GM19025 (cell line): ENCODE measurements around the gene MYO9A.
"Not testable (repeated sequence)": the region's sequence is repeated elsewhere in the genome, so short reads cannot be mapped to it uniquely, and the experiment has no call there.

Experiments used
- ATAC-seq: cut with Tn5 transposase; IDR thresholded peaks from one replicate; pipeline ENCODE4 v1.9.1; 2021; ENCODE audit warnings: mild to moderate bottlenecking, low read depth, moderate library complexity; ENCODE audit not compliant: unreplicated experiment

The MYO9A gene

DNA sequence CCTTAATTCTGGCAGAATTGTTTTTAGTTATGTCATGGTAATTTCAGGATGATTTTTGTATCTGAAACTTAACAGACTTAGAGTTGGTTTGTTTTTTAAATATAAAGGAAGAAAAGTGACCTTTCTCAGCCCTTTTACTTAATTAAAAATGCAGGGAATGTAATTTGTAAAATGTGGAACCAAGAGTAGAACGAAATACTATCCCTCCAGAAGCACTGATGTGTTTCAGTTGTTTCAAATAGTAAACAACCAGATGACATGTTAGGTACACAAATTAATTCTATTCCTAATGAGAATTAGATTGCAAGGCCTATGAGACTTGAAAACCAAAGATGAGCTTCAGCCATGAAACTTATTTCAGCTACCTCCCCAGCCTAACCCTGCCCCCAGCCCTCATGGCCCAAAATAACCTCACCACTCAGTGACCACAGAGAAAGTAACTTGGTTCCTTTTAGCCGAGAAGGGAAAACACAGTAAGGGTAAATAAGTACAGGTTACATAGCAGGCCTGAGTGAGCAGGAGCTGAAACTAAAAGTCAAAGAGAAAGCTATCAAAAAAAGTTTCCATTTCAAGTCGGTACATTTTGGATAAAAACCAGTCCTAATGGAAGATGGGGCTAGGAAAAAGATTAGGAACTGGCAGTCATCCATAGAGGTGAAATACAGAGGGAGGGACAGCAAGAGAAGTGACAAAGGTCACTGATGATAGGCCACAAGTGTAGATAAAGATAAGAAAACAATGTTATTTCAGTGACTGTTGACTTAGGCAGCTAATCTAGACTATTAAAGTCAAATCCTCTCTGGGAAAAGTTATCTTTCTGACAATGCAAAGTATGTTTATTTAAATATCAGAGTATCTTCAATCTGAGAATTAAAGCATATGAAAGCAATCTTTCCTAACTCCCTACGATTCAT is 23.5 kb upstream of the MYO9A start:
- ATAC-seq = peak; percentile 100

DNA sequence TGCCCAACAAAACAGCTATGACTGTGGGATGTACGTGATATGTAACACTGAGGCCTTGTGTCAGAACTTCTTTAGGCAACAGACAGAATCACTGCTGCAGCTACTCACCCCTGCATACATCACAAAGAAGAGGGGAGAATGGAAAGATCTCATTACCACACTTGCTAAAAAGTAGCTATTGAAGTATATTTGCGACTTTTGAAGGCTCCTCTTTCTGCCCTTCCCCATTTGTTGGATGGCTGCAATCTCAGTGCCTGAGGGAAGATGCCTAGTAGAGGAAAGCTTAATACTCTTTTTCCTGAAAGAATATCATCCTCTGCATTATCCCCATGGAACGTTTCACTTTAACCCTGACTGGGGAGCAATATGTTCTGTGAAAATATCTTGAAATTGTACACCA is 22.1 kb upstream of the MYO9A start:
- ATAC-seq = no peak

DNA sequence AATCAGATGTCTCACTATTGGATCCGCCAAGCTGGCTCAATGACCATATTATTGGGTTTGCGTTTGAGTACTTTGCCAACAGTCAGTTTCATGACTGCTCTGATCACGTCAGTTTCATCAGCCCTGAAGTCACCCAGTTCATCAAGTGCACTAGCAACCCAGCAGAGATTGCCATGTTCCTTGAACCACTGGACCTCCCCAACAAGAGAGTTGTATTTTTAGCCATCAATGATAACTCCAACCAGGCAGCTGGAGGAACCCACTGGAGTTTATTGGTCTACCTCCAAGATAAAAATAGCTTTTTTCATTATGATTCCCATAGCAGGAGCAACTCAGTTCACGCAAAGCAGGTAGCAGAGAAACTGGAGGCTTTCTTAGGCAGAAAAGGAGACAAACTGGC is 21.7 kb upstream of the MYO9A start:
- no peak for ATAC-seq

GRCh38 chr15:72136170-72137051 is 18.5 kb upstream of the MYO9A start:
- ATAC-seq = no peak

DNA sequence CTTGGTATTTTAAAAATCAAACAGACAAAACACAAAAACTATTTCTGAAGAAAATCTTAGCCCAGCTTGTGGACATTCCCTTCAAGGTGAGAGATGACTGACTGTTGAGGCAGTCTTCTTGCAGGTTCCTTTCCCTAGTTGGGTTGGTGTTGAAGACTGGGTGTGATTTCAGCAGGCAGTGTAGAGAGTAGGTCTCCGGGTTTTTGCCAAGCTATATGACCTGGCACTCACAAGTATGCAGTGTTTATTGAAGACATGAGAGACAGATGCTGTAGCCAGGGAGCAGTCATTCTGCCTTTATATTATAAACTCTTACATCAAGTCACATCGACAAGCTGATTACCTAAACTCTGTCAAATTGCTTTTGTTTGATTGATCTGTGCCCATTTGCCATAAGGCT is 17.8 kb upstream of the MYO9A start:
- no peak for ATAC-seq

- no peak for ATAC-seq
Observed at GRCh38 chr15:72133211-72133610, 15.3 kb upstream of the MYO9A start.

- ATAC-seq = no peak
Observed at GRCh38 chr15:72131922-72132321, 14.0 kb upstream of the MYO9A start.

GRCh38 chr15:72130272-72130671 is 12.3 kb upstream of the MYO9A start:
- no peak for ATAC-seq

GRCh38 chr15:72128359-72128758 is 10.4 kb upstream of the MYO9A start:
- no peak for ATAC-seq

GRCh38 chr15:72127724-72128322 is 9.9 kb upstream of the MYO9A start:
- no peak for ATAC-seq

GRCh38 chr15:72124218-72124617 is 6.3 kb upstream of the MYO9A start:
- no peak for ATAC-seq

- ATAC-seq = peak; percentile 72
Observed at GRCh38 chr15:72117486-72118016, 399 bp downstream of the MYO9A start.

DNA sequence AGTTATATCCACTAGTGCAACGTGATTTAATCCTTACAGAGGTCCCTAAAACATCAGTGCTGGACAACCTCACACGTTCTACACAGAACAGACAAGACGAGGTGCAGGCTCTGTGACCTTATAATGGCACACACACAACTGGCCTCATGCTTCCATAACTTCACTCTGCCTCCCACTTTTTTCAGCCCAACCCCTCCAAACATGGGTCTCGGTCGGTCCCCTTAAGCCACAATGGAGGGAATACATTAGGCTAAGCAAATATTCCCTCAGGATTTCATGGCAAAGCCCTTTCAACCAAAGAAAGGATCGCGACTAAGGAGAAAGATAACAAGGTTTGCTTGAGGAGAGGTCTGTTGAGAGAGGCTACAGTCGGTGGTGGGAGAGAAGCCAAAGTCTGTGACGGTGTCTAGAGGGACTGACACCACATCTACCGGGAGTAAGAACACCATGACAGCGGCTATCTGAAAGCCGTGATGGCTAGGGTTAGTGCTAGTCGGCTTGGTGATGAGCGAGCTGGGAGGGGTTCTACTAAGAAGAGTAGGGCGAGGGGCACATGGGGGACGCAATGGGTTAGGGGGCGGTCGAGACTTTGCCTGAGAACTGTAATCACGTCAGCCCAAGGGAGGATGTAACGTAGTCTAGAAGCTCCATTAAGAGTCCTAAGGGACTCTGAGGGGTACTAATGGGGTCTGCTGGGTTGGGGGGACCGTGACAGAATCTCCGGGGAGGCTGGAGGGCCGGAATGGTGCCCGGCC is 1.0 kb downstream of the MYO9A start:
- no peak for ATAC-seq

DNA sequence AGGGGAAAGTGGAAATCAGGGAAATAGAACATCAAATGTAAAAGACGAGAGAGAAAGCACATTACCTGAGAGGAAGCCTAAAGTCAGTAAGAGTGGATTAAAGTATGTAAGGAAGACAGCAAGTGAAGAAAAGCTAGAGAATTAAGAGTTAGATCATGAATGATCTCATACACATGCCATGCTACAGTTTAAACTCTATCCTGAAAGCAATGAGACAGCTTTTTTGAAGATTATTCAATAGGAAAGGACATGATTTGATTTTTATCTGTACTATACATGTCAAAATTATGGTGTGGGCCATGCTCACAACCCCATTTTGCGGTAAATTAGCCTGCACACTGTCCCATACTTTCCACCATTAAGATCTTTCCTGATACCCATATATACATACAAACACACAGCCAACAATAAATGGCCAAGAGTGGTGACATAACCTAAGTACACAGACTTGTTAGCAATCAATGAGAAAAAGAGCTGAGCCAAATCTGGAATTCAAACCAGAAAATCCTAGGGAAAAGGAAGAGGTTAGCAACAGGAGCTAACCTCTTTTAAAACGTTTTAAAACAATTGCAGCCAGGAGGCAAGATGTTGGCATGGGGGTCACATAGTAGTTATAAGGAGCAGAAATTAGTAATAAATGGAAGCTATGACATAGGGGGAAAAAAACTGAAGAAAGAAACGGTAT is 4.5 kb downstream of the MYO9A start:
- no peak for ATAC-seq

- ATAC-seq = no peak
Observed at GRCh38 chr15:72112805-72113204, 5.1 kb downstream of the MYO9A start.

- ATAC-seq = no peak
Observed at GRCh38 chr15:72112116-72112515, 5.8 kb downstream of the MYO9A start.

GRCh38 chr15:72110355-72110754 is 7.6 kb downstream of the MYO9A start:
- ATAC-seq = no peak

- no peak for ATAC-seq
Observed at GRCh38 chr15:72106068-72106467, 11.9 kb downstream of the MYO9A start.

DNA sequence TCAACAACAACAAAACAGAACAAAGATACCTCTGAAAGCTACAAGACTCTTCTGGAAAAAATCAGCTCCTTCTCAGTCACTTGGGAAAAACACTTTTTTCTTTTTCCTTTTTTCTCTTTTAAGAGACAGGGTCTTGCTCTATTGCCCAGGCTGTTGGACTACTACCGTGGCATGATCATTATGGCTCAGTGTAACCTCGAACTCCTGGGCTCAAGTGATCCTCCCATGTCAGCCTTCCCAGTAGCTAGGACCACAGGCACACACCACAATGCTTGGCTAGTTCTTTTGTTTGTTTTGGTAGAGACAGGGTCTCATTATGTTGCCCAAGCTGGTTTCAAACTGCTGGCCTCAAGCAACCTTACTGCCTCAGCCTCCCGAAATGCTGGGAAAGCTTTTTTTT is 12.8 kb downstream of the MYO9A start:
- no peak for ATAC-seq

DNA sequence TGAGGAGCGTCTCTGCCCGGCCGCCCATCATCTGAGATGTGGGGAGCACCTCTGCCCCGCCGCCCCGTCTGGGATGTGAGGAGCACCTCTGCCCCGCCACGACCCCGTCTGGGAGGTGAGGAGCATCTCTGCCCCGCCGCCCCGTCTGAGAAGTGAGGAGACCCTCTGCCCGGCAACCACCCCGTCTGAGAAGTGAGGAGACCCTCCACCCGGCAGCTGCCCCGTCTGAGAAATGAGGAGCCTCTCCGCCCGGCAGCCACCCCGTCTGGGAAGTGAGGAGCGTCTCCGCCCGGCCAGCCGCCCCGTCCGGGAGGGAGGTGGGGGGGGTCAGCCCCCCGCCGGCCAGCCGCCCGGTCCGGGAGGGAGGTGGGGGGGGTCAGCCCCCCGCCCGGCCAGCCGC is 17.4 kb downstream of the MYO9A start:
- not testable (repeated sequence) for ATAC-seq
